Tibial nerve (tissue), 4 donors: ENCODE data around the gene ZNF726.

Experiments used
- EP300 ChIP-seq, 2 donors: sonication (generic); formaldehyde crosslinking; IDR thresholded peaks; one replicate each; pipeline ENCODE4 v1.6.1; 2017; ENCODE audit warnings: antibody characterized with exemption in 2 of 2, mild to moderate bottlenecking in 1 of 2
- POLR2A ChIP-seq, 2 donors: fragments of 450-650 bp; IDR thresholded peaks; one replicate each; pipeline ENCODE4 v1.6.1; 2017; ENCODE audit warnings: antibody characterized with exemption in 2 of 2, mild to moderate bottlenecking in 2 of 2, moderate library complexity in 2 of 2
- TF ChIP-seq, protein P1 (sequence below), 5 experiments: fragments of 200-600 bp in 3 of 5; fragments of 450-650 bp in 2 of 5; sonication (generic) in 3 of 5; IDR thresholded peaks; one replicate each; pipeline ENCODE4 v1.5.1; 2016 to 2019; ENCODE audit warnings: antibody characterized with exemption in 5 of 5, mild to moderate bottlenecking in 3 of 5, moderate library complexity in 2 of 5

GRCh38 chr19:23913931-23914330 lies 755 bp upstream of the ZNF726 start:
- TF ChIP-seq EP300 (IDR thresholded peaks at IDR 0.05) (no peak), POLR2A (IDR thresholded peaks at IDR 0.05) (no peak)
- TF ChIP-seq, protein P1, sequence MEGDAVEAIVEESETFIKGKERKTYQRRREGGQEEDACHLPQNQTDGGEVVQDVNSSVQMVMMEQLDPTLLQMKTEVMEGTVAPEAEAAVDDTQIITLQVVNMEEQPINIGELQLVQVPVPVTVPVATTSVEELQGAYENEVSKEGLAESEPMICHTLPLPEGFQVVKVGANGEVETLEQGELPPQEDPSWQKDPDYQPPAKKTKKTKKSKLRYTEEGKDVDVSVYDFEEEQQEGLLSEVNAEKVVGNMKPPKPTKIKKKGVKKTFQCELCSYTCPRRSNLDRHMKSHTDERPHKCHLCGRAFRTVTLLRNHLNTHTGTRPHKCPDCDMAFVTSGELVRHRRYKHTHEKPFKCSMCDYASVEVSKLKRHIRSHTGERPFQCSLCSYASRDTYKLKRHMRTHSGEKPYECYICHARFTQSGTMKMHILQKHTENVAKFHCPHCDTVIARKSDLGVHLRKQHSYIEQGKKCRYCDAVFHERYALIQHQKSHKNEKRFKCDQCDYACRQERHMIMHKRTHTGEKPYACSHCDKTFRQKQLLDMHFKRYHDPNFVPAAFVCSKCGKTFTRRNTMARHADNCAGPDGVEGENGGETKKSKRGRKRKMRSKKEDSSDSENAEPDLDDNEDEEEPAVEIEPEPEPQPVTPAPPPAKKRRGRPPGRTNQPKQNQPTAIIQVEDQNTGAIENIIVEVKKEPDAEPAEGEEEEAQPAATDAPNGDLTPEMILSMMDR (IDR thresholded peaks at IDR 0.05), result no peak
